ENCODE results near the gene CA12.

CA12 gene

GRCh38 chr15:63299943-63300575 is 81.6 kb downstream of the CA12 start:
- DNase-seq, result no peak

GRCh38 chr15:63296195-63296594 is 85.5 kb downstream of the CA12 start:
- no peak for DNase-seq

- DNase-seq, result no peak
These were observed 86.3 kb downstream of the CA12 start for GRCh38 chr15:63295341-63295740.

- DNase-seq, result peak; percentile 65 to 93 (median 73)
These were observed 87.3 kb downstream of the CA12 start for GRCh38 chr15:63294359-63294758.

GRCh38 chr15:63292771-63293170 is 88.9 kb downstream of the CA12 start:
- peak; percentile 29 to 50 (median 32) for DNase-seq

- DNase-seq, result no peak
These were observed 89.4 kb downstream of the CA12 start for GRCh38 chr15:63292241-63292640.

GRCh38 chr15:63291507-63291906 is 90.1 kb downstream of the CA12 start:
- peak; percentile 57 to 81 (median 74) for DNase-seq

- peak; percentile 61 to 80 (median 78) for DNase-seq
These were observed 92.8 kb downstream of the CA12 start for GRCh38 chr15:63288778-63289378.

GRCh38 chr15:63288342-63288741 is 93.3 kb downstream of the CA12 start:
- no peak for DNase-seq

- DNase-seq, result peak in 1 of 3 donors; percentile 34
These were observed 94.5 kb downstream of the CA12 start for GRCh38 chr15:63287109-63287508.

- peak; percentile 38 to 70 (median 44) for DNase-seq
These were observed 97.3 kb downstream of the CA12 start for GRCh38 chr15:63284335-63284734.

- peak; percentile 87 to 90 (median 87) for DNase-seq
These were observed 98.5 kb downstream of the CA12 start for GRCh38 chr15:63283126-63283525.

- DNase-seq, result no peak
These were observed 103.7 kb downstream of the CA12 start for GRCh38 chr15:63277893-63278456.

GRCh38 chr15:63277038-63277892 is 104.4 kb downstream of the CA12 start, which contains the start of gene APH1B:
Gene APH1B, plus strand, starts transcription at chr15:63277605. Its CDS starts 19 bp downstream, at chr15:63277624.
- DNase-seq, result peak; percentile 58 to 86 (median 66)

- DNase-seq, result peak in 1 of 3 donors; percentile 23
These were observed 105.2 kb downstream of the CA12 start for GRCh38 chr15:63276342-63277037.

- no peak for DNase-seq
These were observed 107.2 kb downstream of the CA12 start for GRCh38 chr15:63274427-63274826.
